Fibroblast of peridontal ligament (primary cell): Measurements from ENCODE around the gene AGFG1.

ENCODE experiments used
- DNase-seq: peaks from one replicate; pipeline ENCODE4 v3.0.0-alpha.2; 2010; ENCODE audit errors: extremely low read depth

AGFG1 gene

GRCh38 chr2:227607941-227608340, 136.0 kb downstream of the AGFG1 start:
- DNase-seq = no peak

- no peak for DNase-seq
These were observed 136.8 kb downstream of the AGFG1 start for GRCh38 chr2:227608561-227609338.

- no peak for DNase-seq
These were observed 138.2 kb downstream of the AGFG1 start for GRCh38 chr2:227610123-227610522.
